Iris pigment epithelial cell (primary cell): ENCODE measurements around the gene ABHD14A.

Experiments
- DNase-seq: peaks from one replicate; pipeline ENCODE4 v3.0.0-alpha.2; 2011; ENCODE audit warnings: low read depth

ABHD14A gene

DNA sequence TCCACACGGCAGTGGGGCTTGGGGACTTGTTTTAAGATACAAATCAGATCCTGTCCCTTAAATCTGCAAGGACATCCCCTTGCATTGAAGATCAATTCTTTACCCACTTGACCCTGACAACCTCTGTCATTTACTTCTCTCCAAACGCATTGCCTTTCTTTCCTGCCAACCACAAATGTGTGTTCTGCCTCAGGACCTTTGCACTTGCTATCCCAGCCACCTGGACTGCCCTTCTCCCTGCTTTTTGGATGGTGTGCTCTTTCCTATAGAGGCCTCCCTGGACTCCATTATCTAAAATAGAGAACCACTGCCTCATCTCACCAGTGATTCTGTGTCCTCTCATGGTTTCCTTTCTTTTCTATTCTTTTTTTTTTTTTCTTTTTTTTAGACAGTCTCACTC is 22.3 kb downstream of the ABHD14A start:
- DNase-seq: no peak

DNA sequence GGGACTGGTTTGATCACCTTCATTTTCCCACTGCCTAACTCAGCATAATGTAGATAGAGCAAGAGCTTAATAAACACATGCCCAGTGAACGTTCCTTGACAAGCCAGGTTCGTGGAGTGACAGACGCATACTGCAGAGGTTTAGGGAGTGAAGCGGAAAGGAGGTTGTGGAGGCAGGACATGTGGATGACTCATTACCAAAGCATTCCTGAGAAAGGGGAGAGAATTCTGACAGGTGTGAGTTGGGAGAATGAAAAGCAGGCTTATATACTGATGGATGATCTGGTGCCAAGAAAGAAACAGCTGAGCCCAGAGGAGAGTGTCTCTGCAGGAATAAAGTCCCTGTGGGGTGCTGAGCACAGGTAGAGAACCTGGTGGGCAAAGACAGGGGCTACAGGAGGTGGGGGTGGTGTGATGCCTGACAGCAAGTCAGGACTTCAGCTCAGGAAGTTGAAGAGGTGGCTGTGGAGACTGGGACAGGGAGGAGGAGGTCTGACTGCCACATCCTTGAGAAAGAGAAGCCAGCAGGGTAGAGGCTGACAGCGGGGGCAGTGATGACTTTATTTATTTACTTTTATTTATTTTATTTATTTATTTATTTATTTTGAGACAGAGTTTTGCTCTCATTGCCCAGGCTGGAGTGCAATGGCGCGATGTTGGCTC is 23.2 kb downstream of the ABHD14A start:
- DNase-seq: no peak

DNA sequence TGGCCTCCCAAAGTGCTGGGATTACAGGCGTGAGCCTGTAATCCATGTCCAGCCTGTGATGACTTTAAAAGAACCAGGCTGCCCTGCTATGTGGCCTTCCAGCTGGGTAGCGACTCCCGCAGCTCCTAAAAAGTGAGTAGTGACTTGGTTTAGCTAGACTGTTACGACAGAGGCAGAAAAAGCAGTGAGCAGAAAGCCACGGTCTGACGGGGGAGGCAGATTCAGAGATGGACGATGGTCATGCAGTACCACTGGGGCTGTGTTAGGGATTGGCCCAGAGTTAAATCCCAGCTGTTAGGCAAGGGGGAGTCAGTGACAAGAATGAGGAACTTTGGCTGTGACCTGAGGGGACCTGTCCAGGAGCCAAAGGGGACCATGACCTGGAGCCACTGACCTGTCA is 23.9 kb downstream of the ABHD14A start:
- DNase-seq: no peak

DNA sequence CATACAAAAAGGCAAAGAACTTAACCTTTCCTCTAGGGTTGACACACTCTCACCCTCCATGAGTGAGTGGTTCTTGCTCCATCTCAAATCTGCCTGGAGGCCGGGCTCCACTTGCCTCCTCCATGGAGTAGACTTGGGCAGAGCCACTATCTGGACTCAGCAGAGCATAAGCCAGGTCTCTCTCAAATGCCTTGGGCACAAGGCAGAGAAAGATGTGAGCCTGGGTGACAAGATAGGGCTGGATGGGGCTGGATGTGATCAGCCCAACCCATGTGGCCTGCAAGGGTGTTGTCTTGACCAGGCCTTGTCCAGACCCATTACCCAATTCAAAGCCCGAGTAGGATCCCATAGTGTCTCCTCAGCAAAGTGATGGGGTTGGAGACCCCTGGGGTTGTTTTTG is 25.0 kb downstream of the ABHD14A start:
- no peak for DNase-seq

DNA sequence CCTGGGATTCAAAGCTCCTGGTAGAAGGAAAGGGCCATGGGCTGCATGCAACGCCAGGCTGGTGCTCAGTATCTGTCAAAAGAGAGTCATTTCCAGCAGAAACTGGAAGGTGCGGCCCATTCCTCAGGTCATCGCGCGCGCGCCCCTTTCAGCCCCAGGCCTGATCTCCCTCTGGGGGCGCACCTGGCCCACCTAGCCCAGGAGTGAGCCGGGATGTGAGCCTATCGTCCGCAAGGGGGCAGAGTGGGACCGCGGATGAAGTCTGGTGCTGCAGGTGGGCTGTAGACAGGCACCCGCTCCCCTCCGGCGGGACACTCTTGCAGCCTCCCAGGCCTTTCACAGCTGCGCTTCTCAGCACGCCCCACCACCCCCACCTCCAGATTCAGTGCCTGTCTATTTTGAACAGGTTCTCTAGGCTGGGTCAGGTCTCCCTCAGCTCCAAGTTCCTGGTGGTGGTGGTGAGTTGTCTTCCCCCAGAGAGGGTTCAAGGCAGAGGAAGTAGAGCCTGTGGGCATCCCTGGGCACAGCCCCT is 26.6 kb downstream of the ABHD14A start:
- DNase-seq: peak; percentile 38

DNA sequence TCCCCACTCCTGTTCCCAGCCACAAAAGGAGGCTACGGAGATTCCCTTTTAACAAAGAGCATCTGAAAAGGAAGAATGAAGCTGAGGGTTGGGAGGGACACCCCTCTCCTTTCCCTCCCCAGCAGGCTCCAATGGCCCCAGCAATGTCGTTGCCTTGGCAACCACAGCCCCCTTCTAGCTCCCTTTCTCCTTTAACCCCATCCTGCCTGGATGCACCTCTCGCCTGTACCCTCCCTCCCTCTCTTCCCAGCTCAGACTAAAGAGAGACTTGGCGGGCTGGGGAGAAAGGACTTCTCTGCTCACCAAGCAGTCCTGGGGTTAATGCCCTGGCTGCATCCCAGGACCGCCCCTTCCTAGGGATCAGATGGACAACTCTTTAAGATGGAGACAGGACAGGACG is 27.9 kb downstream of the ABHD14A start:
- DNase-seq: no peak

DNA sequence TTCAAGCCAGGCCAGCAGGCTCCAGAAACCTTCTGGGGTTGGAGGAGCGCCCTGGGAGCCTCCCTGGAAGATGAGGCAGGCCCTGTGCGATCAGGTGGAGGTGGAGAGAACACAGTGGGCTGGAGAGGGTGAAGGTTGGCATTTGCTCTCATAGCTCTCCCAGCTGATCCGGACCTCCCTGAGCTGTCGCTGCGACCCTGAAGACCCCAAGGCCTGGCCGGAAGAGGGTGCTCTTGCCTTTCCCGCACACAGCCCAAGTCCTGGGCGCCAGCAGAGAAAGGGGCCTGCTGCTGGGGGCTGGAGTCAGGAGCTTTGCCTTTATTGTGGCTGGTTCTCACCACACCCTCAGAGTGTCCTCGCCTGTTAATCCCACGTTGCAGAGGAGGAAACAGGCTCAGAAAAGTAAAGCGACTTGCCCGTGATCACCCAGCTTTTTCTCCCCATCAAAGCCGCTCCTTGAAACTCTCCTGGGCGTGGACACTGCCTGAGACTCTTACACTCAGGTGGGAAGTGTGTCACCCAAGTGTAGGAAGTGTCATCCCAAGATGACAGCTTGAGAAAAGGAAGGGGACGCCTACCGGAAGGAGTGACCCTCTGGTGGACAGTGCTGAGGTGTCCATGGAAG is 29.4 kb downstream of the ABHD14A start:
- DNase-seq: peak; percentile 37

DNA sequence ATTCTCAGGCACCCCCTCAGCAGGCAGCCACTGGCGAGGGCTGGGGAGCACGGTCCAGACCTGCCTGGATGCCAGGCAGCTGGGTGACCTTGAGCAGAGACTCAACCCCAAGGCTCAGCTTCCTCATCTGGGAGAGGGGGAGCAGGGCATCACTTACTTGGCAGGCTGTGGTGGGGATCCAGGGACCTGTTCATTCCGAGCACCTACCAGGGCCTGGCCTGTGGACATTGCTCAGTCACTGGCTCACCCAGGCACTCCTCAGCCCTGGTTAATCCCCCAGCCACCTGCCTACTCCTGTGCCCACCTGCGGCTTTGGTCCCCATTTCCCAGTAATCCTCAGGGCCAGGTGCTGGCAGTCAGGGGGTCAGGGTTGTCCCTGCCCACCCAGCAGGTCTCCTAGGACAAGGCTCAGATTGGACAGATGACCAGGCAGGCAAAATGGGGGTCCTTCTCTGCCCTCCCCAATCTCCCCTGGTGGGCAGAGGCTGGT is 30.1 kb downstream of the ABHD14A start:
- no peak for DNase-seq

DNA sequence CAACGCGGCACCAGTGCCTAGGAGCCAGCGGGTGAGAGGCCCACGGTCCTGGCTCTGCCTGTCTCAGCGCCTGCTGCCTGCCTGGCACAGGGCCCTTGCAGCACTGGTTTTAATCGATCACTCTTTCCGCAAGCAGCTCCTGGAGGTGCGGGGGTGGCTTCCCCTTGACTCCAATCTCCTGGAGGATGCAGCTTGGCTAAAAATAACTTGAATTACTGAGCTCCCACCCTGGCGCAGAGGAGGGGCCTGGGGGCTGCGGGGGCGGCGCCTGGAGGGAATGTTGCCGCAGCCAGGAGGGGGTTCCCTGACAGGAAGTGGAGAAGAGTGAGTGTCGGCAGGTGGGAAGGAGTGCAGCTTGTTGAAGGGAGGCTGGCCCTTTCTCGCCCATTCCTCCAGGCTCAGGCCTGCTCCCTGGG is 30.7 kb downstream of the ABHD14A start:
- peak; percentile 41 for DNase-seq

DNA sequence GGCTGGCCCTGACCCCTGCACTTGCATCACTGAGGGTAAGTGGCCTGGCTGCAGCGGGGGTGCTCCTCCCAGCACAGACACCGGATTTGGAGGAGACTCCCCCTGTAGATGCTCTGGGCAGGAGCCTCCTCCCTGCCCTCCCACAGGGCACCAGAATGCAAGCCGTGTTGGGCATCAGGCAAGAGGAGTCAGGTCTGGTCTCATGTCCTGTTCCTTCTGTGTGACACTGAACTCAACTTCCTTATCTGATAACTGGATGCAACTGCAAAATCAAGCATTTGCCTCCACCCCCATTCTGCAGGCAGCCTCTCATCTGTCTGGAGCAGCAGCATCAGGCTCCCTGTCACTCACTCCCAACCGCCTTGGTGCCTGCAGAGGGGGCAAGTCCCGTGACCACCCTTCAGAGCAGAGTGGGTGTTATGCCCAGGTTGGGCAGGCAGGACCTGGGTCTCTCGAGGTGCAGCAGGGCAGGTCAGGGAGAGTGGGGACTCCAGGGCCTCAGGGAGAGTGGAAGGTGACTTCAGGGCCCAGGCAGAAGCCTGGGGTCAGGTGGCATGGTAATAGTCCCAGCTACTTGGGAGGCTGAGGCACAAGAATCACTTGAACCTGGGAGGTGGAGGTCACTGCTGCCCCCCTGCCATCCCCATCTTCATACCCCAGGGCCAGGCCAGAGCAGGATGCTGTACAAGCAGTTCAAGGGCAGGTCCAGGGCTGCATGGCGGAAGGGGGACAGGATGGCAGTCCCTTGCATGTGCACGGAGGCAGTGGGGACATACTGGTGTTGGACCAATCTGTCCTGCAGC is 31.4 kb downstream of the ABHD14A start:
- DNase-seq: no peak

DNA sequence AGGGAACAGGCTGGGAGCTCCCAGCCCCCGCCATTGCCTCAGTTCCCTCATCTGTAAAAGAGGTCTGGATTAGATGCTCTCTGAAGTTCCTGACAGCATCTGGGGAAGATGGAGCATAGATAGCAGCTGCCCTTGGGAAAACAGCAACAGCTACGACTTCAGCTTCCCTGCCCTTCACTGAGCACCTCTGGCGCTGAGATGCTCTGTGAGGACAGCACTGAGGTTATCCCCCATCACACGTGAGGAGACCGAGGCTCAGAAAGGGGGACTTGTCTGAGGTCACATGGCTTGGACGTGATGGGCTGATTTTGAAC is 31.9 kb downstream of the ABHD14A start:
- DNase-seq: no peak

DNA sequence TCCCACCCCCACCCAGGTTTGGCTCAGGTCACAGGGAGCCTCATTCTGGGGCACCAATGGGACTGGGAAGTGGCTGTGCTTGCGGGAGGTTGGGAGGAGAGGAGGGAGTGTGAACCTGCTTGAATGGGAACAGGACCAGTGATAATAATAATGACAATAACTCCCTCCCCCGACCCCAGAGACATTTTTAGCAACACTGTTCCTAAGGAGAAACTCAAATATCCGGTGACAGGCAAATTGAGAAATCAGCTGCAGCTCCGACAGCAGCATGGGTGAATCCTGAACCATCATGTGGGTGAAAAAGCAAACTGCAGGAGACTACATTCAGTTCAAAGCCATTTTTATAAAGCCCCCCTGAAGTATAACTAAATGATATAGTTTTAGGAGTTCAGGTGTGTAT is 32.4 kb downstream of the ABHD14A start:
- no peak for DNase-seq

DNA sequence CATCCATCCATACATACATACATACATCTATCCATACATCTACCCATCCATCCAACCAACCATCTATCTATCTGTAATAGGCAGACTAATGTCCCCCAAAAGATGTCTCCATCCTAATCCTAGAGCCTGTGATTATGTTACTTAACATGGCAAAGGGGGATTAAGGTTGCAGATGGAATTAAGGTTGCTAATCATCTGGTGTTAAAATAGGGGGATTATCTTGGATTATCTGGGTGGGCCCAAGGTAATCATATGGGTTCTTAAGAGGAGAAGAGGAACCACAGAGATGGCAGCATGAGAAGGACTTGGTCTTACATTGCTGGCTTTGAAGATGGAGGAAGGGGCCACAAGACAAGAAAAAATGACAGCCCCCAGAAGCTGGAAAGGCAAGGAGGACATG is 35.6 kb downstream of the ABHD14A start:
- no peak for DNase-seq

DNA sequence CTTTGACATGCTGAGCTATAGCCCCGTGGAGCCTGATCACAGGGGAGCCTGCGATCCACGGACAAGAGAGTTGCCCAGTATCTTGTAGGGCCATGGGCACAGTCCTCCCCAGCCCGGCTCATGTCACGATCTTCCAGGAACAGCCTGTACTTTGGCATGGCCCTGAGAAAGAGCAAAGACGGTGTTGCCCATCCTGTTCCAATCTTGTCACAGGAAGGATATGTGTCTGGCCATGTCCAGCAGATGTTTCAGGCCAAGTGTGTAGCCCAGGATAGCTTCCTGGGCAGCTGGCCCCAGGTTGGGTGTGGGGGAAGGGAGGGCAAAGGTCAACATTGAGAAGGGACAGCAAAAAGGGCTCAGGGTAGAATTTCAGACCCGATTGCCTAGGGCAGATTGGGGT is 37.8 kb downstream of the ABHD14A start:
- DNase-seq: no peak

DNA sequence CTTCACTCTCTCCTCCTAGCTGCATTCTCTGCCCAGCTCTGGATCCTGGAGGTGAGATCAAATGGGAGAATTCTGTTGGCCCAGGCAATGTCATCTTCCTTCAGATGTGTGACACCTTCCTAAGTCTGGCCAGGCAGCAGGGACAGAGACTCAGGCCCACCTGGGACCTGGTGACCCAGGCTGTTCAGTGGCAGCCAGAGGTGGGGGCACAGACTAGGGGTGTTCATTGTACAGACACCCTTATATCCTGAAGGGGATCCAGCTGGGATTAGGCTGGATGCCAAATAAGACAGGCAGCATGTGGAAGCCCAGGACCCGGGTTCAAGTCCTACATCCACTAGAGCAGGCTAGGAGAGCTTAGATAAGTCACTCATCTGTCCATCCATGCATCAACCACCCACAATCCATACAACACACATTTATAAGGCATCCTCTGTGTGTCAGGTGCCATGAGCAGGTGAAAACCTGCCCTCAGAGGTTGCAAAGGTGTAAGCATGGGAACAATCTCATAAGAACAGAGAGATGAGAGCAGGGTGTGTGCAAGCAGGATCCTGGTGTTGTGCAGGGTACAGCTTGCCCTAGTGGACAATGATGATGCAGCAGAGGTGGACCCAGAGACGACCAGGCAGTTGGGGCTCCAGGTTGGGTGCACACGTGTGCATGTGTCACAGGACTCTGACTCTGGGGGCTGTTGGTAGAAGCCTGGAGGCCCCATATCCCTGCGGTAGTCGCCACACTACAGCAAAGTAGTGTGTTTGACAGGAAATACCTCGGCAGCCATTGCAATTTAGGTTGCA is 39.1 kb downstream of the ABHD14A start:
- no peak for DNase-seq

DNA sequence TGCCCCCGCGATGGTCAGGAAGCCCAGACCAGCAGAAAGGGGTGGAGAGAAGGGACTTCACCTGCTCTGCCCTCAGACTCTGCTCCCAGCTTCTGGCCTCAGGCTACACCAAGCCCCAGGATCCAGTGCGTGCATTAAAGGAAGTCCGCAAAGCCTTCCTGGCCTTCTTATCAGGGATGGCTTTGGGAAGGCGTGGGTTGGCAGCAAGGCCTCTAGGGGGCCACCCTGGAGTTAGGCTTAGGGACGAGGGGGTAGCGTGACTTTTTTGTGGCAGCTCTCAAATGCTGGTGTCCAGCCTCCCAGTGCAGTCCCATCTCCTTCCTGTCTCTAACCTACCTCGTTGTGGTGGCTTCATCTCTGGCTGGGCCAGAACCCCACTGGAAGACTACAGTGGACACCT is 39.7 kb downstream of the ABHD14A start:
- no peak for DNase-seq

DNA sequence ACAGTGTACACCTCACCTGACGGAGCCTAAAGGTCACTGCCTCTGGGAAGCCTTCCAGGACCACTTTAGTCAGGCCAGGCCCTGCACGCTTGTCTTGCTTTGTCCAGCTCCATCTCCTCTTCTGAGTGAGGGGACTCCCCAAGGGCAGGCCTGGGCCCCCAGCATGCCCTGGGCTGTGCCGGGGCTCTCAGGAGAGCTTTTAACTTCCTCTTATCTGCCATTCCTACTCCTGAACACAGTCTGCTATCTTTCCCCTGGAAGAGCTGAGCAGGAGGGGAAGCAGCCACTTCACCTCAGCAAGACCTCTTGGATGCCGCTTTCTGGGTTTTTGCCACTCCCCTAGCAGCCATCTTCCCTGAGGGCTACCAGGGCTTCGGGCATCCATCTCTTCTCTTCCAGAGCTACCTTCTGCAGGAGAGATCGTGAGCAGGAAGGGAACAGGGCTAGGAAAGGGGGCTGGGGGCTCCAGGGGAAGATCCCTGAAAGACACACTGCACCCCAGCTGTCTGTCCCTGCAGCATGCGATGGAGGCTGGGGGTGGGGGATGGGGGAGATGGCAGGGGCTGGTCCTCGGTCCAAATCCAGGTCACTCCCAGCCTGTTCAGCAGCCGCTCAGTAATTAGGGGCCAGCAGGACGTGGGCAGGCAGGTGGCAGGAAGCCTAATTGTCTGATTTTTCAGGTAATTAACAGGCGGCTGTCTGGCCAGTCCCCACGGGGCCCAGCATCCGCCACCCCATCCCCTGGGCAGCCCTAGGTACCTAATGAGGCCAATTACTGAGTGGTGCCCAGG is 40.8 kb downstream of the ABHD14A start:
- DNase-seq: no peak

DNA sequence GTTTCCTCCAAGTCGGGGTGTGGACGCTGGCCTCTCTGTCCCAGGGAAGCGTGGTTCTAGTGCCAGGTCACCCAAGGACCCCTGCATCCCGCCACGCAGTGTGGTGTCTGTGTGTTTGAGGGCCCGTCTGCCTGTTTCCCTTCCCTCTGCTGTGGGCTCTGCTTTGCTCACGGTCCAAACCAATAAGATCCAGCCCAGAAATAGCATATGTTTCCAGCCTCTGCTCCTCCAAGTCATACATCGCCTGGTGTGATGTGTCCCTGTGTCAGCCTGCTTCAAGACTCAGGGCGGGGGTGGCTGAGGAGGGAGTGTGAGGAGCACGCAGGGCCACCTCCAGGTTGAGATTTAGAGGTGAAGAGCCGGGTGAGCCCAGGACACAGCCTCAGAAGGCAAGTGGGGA is 42.7 kb downstream of the ABHD14A start:
- no peak for DNase-seq

DNA sequence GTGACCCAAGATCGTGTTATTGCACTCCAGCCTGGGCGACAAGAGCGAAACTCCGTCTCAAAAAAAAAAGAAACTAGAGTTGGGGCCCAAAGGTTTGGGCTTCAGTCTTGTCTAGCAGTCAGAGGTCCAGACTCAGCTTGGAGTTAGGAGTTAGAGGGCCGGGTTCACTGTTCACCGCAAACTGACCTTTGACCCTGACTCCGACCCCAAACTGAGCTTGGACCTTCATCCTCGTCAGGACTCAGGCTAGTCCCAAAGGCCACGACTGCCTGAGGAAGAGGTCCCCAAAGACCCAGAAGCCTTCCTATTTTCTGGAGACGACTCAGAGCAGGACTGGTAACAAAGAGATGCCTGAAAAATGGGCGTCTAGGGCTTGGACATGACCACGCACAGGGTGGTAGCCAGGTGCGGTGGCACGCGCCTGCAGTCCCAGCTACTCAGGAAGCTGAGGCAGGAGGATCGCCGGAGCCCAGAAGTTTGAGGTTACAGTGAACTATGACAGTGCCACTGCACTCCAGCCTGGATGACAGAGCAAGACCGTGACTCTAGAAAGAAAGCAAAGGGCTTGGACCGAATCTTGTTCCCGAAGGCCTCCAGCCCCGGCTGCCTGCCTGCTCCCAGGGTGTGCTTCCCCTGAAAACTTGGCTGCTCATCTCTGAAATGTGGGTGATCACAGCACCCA is 43.6 kb downstream of the ABHD14A start:
- DNase-seq: no peak

DNA sequence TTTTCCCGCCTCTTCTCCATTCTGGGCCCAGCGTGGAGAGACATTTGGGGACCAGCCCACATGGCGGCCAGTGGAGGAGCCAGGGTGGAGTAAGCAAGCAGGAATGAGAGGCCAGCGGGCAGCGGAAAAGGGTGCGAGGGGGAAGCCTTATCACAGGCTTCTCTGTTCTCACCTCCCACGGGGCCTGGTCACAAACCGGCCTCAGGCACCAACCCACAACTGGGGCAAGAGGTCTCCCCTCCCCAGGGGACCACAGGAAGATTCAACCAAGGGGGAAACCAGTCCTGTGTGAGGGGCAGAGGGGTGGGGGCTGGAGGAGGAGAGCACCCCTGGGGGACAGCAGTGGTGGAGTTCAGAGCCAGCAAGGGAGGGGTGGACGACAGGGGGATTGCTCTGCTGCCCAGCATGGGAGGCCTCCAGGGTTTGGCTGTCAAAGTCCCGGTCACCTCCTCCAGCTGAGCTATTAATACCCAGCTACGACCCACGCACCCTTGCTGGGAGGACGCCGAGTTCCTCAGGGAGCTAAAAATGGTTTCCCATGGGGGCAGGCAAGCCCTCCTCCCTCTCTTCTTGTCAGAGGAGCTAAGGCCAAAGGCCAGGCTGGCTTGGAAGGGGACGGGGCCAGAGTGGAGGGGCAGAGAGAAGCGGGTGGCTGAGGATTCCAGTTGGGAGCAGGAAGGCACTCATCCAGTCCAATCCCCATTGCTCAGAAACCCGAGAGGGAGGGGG is 44.7 kb downstream of the ABHD14A start:
- DNase-seq: no peak
